GM21737 (cell line): ENCODE measurements around the gene CDH4.

Experiments used
- ATAC-seq: cut with Tn5 transposase; IDR thresholded peaks from one replicate; pipeline ENCODE4 v1.9.1; 2021; ENCODE audit warnings: mild to moderate bottlenecking, moderate library complexity; ENCODE audit not compliant: unreplicated experiment

Gene CDH4

GRCh38 chr20:61753987-61754956 lies 502.2 kb downstream of the CDH4 start:
- ATAC-seq: no peak

DNA sequence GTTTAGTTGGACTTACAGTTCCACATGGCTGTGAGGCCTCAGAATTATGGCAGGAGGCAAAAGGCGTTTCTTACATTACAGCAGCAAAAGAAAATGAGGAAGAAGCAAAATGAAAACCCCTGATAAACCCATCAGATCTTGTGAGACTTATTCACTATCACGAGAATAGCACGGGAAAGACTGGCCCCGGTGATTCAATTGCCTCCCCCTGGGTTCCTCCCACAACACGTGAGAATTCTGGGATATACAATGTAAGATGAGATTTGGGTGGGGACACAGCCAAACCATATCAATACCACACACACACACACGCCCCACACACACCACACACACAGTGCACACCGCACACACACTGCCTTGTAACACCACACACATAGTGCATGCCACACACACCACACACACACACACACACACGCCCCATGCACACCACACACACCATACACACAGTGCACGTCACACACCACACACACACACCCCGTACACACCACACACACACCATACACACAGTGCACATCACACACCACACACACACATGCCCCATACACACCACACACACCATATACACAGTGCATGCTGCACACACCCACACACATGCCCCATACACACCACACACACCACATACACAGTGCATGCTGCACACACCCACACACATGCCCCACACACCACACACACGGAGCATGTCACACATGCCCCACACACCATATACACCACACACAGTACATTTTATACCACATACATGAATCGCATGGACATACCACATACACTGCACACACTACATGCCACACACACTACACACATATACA lies 503.1 kb downstream of the CDH4 start:
- ATAC-seq: no peak

- no peak for ATAC-seq
Observed at GRCh38 chr20:61755971-61756845, 504.1 kb downstream of the CDH4 start.

DNA sequence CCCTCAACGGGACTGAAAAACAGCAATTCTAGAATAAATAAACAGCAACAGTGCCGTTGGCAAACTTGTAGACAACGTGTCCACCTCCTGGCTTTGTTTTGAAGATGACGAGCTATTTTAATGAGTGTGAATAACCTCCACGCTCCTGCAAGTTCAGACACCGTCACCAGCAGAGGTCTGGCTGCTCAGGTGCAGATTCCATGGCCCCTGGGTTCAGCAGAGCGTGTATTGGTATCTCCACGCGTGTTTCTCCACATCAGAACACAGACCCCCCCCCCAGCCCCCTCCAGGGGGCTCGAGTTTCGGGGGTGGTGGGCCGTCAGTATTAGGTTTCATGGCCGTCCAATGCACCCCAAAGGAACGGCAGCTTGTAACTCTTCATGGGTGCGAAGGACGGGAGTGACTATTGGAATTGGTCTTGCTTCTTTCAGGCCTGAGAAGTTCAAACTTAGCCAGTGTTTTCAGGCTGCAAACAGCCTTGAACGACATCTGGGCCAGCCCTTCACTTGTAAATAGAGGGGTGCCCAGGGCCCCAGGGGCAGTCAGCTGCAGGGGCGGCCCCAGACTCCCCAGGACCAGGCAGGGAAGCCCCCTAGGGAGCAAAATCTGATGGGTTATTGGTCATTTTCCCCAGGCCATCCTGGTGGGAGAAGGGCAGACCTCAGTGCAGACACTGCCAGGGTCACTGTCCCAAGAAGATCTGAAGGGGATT lies 505.1 kb downstream of the CDH4 start:
- ATAC-seq: no peak

- no peak for ATAC-seq
Observed at GRCh38 chr20:61757678-61758563, 505.9 kb downstream of the CDH4 start.

GRCh38 chr20:61758564-61759200 lies 506.6 kb downstream of the CDH4 start:
- no peak for ATAC-seq

- ATAC-seq: no peak
Observed at GRCh38 chr20:61759286-61760065, 507.4 kb downstream of the CDH4 start.

GRCh38 chr20:61760321-61760720 lies 508.3 kb downstream of the CDH4 start:
- ATAC-seq: no peak

GRCh38 chr20:61760731-61761130 lies 508.7 kb downstream of the CDH4 start:
- ATAC-seq: no peak

- ATAC-seq: no peak
Observed at GRCh38 chr20:61761453-61762166, 509.5 kb downstream of the CDH4 start.

DNA sequence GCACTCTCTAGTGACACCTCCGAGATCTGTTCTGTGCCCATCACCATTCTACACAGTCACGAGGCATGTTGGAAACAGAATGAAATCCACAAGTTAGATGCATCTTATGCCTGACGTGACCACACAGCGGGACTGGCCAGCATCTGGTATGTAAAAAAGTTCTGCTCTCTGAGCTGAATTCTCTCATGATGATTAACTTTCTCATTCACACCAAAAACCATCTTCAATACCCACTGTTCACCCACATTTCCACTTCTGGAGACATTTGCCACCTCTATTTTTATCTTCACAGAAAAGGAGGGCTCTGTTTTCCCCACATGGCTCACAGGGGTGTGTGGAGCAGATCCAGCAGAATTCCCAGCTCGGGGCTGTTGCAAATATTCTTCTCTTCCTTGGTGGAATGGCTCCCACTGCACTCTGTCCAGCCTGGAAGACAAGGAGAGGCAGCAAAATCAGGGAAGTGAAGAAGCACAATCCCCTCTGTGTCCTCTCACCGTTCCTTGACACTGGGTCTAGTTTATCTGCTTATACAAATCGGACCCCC lies 510.2 kb downstream of the CDH4 start:
- ATAC-seq: no peak

DNA sequence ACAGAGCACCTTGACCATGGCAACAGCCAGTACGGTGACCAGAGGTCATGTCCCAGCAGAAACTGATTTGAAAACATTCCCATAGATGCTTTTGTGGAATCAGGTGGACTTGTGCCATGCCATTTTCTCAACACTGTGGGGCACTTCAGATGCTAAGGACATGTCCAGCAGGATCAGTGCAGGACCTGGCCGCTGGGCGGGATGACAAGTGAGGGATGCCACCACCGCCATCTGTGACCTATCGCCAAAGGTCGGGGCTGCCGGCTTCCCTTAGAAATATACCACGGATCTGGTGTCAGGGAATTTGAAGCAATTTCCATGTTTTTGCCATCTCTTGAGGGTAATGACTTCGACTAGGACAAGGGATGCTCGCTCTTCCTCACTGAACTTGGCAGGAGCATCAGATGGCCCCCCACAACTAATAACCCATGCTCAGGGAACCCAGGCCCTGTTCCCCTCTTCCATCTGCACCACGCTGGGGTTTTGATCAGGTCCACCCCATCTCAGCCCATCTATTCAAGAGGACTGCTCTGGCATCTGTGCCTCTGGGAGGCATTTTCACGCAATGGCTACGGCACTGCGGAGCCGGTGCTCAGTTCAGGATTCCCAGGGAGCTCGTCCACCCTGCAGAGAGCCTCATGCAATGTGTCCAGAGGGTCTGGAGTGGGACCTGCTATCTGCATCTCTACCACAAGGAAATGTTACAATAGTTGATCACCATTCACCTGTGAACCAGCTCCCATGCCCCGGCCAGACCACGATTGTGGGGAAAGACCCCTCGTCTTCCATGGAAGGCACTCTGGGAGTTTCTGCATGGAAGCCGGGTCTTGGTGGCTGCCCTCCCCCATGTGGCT lies 511.1 kb downstream of the CDH4 start:
- ATAC-seq: no peak

GRCh38 chr20:61763740-61764400 lies 511.8 kb downstream of the CDH4 start:
- no peak for ATAC-seq

DNA sequence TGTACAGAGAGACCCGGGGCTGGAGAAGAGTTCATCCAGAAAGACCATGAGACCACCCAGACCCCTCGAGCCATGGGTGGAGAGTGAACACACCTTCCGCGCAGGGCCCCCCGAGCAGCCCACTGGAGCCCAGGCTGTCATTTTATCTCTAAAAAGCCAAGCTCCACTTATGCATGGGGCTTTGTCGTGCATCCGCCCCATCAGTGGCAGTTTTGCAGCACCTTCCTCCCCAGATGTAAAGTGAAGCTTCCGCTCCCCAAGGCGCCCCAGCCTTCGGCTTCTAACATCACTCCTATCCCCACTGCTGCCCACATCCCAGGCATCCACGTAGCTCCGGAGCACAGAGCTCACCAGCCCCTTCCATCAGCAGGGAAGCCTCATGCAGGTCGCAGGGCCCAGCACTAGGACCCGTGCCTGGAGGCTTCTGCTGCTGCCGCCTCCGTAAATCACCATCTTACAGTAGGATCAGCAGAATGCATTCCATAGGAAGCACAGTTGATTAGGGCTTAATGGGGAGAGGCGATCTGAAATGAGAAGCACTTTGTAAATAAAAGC lies 512.5 kb downstream of the CDH4 start:
- no peak for ATAC-seq
